ENCODE data around the gene RHNO1. TPM values are rescaled to one million over a fixed set of nuclear protein-coding genes. Genes with fewer than 3 reads are reported as not detected.

The RHNO1 gene
- total RNA-seq: 27.0 TPM

GRCh38 chr12:2877047-2877952 lies at the start of gene RHNO1, which contains the start of gene FOXM1:
Gene RHNO1 (plus strand): TSS chr12:2877223. CDS start chr12:2885367, 8,144 bp downstream.
Gene FOXM1 (minus strand): TSS chr12:2877174. CDS start chr12:2874478, 2,696 bp downstream.

DNA sequence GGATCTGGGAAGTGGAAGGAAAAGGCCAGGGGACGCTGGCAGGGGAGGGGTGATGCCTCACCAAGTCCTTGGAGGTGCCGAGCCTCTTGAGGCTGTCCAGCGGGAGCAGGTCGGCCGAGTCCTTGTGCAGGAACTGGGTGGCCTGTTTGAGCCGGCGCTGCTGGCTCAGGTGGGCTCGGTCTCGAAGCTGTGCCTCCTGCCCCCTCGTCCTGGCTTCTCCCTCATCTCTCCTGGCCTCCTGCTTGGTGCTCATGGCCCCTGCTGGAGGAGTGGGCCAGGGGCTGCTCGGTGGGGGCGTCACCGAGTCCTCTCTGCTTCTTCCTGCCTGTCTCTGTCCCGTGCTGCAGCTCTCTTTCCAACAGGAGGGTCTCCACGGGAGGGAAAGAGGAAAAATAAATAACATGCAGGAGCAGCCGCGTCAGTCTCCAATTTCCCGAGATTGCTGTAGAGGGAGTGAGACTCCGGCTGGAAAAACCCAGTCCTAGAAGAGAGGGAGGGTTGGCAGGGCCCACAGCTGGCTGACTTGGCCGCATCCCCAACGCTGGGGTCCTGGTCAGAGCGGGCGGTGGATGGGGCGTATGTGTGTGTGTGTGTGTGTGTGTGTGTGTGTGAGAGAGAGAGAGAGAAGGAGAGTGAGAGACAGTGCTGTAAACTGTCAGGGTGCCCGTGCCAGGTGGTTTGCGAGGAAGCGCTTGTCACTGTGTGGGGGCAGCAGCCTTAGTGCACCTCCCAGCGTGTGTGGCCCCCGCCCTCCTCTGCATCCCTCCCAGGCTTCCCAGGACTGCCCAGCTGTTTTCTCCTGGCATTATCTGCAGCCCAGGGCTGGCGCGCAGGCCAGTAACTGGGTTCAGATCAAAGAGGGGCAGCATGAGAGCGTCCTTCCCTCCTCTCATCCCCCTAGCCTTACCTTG lies 42.2 kb upstream of the RHNO1 start, which contains the start of gene NRIP2:
Gene NRIP2 (minus strand): TSS at position 455 of the 911 bp plus-strand sequence. CDS start 52 bp downstream, at position 403.

DNA sequence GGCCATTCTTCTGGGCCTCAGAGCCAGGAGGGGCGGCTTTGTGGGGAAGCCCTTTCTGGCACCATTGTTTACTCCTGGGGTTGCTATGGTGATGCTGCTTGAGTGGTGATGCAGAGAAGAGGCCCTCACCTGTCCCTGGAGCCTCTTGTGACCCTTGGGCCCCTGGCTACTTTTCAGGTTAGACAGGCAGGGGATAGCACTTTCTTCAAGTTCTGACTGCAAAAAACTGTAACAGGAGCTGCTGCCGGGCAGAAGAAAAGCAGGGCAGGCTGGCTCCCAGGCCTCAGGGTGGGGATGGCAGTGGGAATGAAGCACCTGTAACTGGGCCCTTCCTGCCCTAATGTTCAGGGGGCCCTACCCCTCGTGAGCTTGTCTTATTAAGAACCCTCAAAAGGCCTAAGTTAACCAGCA lies 20.0 kb upstream of the RHNO1 start, which contains the start of gene TEX52:
Gene TEX52 (minus strand): TSS at position 19 of the 411 bp plus-strand sequence. CDS start 13 bp downstream, at position 6.

DNA sequence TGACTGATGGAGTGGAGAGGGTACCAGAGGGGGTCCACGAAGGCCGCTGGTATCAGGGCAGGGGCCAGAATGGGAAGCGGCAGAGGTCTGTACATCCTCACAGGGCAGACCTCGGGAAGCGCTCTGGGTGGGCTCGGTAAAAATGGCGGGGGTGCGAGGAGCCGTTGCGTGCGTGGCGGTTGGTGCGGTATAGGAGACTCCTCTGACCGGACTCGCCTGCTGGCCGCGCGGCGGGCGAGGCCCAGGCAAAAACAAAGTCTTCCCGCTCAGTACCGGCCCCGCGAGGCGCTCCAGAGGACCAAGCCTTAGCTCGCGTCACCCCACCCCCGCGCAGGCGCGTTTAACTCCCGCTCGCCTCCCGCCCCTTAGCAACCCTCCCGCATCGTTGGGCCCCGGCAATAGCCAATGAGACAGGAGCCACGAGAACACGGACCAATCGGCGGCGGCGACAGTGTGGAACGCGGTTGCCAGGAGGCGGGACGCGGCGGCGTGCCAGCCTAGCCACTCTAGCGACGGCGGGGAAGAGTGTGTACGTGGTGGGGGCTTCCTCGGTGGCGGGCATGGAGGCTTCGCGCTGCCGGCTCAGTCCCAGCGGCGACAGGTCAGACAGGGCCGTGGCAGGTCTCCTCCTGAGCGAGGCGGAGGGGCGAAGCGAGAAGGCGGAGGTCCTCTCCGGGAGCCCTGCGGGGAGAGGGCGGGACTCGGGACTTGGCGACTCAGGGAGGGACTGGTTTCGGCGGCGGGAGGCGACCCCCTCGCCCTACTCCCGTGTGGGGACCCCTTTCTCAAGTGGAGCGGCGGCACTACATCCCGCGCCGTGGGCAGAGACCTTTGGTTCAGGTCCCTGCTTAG lies 13.6 kb downstream of the RHNO1 start, which contains the start of gene TULP3:
Gene TULP3 (plus strand): TSS at position 504 of the 852 bp plus-strand sequence. CDS start 57 bp downstream, at position 561.

Other genes with a start within 250 kb of the RHNO1 start
- 64.4 TPM for gene FKBP4, start 82.3 kb upstream of the RHNO1 start, total RNA-seq
- 35.6 TPM for gene ITFG2, start 64.6 kb upstream of the RHNO1 start, total RNA-seq
- gene NRIP2, start 42.2 kb upstream of the RHNO1 start, total RNA-seq: 3.7 TPM
- not detected for gene TEX52, start 20.2 kb upstream of the RHNO1 start, total RNA-seq
- 3.8 TPM for gene FOXM1, start within 50 bp of the RHNO1 start, total RNA-seq
- 22.8 TPM for gene TULP3, start 13.7 kb downstream of the RHNO1 start, total RNA-seq
- 3.2 TPM for gene TEAD4, start 82.2 kb downstream of the RHNO1 start, total RNA-seq
- gene TSPAN9, start 200.2 kb downstream of the RHNO1 start, total RNA-seq: 196 TPM

All from camera-type eye (tissue), 1 donor.